ENCODE measurements around the gene MAP2K5.

DNA sequence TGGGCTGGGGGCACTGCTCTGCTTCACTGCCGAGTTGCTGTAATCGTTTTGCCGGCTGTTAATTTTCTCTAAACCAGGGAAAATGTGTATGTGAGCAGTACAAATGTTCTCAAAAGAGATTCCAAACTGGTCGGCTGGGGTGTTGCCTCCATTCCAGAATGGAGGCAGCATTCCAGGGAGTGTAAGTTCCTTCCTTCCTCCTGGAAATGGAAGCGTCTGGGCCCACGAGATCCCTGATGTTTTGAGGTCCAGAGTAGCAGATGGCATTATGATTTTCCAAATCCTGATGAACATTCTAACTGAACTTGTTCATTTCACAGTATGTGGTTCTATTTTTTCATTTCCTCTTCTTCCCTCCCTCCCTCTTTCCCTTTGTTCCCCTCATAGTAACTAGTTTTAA lies 218.4 kb downstream of the MAP2K5 start:
- TF ChIP-seq CTCF (IDR thresholded peaks at IDR 0.05) (no peak), EP300 (IDR thresholded peaks at IDR 0.05) (no peak)
